Coronary artery (tissue), 2 donors: ENCODE measurements around the gene ITPK1.

Experiments
- DNase-seq: peaks from one replicate; pipeline ENCODE4 v3.0.0-alpha.2; 2017; ENCODE audit warnings: low spot score
- H3K27ac ChIP-seq, 2 donors: fragments of 200-600 bp; sonication (generic); one replicate each; pipeline ENCODE4 v1.5.1; 2016 to 2019
- H3K4me3 ChIP-seq: fragments of 200-600 bp; sonication (generic); 2 replicates; pipeline ENCODE4 v1.5.1; 2016; ENCODE audit warnings: mild to moderate bottlenecking, moderate library complexity
- CTCF ChIP-seq: fragments of 200-600 bp; sonication (generic); IDR thresholded peaks from one replicate; pipeline ENCODE4 v1.5.1; 2019; ENCODE audit warnings: antibody characterized with exemption

The ITPK1 gene

DNA sequence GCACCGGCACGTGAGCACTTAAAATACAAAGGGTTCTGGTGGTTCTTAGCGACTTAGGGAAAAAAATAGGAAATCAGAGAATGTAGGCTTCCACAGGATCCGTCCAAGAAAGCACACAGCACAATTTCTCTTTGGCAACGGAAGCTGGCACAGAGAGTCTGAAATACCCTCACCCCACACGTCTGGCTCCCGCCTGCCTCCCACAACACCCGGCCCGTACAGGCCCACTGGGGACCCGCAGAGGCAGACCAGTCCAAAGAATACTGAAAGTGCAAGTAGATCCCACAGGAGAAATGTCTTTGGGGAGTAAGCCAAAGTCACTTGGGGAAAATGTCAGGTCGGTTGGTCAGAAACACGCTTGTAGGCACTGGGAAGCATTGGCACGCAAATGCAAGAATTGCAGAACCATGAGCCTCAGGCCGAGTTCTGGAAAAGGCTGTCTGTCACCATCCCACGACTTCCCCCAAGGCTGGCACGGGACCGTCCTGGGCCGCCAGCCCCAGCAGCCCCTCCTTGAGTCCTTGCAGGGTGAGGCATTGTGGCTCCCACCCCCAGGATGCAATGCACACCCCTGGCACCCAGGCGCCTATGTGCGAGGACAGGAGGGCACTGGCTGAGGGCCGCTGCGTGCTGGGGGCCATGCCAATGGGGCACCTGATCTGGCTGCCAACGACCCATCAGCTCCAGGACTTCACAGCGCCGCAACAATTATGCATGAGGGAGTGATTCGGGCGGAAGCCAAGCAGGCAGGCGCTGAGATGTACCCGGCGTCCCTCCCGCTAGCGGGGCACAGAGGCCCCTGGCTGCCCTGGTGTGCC is 163.0 kb downstream of the ITPK1 start:
- no peak for TF ChIP-seq CTCF
- Histone ChIP-seq H3K27ac (peak overlapping the region; percentile 53 to 88), H3K4me3 (peak overlapping the region; percentile 41)
- peak; percentile 86 for DNase-seq

DNA sequence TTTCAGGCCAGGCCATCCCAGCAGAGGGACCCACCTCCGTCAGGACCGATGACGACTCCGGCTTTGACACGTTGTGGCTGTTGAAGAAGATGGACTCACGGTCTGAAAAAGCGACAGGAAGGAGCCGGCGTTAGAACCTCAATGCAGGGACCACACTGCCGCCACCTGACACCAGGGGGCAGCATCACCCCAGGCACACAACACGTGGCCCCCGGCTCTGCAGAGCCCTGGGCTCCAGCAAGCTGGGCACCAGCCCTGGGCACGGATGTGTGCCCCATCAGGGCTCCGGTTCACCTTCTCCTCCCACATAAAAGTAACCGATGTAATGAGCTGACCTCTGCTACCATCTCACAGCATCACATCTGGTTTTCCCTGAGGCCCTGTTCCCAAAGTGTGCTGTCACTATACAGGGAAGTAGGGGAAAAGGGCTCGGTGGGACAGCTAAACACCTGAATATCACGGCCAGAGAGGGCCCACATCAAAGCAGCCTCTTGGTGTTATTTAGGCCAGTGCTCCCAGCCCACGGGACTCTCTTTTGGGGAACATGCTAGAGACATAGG is 163.7 kb downstream of the ITPK1 start:
- peak; percentile 82 for DNase-seq
- peak overlapping the region; percentile 53 to 88 for H3K27ac ChIP-seq
- no peak overlapping the region for H3K4me3 ChIP-seq
- TF ChIP-seq CTCF: peak; percentile 95

DNA sequence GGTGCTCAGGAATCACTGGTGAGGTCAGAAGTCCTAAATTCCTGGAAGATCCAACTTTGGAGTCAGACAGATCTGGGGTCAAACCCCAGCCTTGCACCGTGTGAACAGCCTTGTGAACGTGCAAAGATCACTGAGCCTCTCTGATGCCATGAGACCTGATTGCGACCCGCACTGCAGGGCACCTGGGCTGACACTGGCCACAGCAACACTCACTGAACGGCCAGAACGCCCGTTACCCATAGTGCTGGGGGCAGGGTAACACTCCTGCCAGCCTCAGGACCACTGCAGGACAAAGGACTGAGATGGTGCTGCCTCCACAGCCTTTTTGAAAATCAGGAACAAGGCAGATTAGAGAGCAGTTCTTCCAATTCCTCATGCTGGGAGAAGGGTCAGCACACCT is 164.5 kb downstream of the ITPK1 start:
- H3K27ac ChIP-seq: peak overlapping the region; percentile 53 to 88

DNA sequence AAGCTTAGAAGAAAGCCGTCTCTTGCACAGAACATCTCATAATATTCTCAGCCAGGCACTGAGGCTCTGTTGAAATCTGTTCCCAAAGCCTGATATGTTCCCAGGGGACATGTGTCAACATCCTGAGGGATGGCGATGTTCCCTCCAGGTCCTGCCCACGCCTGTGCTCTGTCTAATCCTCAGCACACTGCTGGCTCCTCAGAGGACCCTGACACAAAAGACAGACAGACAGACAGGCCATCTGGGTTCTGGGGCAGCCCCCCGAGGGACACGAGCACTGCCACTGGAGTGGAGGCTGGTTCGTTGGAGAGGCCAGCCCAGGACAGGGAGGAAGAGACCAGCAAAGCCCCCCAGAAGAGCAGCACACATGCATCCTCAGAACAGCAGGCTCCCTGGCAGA is 165.0 kb downstream of the ITPK1 start:
- Histone ChIP-seq H3K27ac (peak overlapping the region; percentile 27 to 88), H3K4me3 (peak overlapping the region; percentile 15)
- no peak for TF ChIP-seq CTCF
- DNase-seq: no peak

More for the DNA sequence above, 164.5 kb downstream of the ITPK1 start:
- DNase-seq: no peak
- no peak for TF ChIP-seq CTCF
- H3K4me3 ChIP-seq: no peak overlapping the region

DNA sequence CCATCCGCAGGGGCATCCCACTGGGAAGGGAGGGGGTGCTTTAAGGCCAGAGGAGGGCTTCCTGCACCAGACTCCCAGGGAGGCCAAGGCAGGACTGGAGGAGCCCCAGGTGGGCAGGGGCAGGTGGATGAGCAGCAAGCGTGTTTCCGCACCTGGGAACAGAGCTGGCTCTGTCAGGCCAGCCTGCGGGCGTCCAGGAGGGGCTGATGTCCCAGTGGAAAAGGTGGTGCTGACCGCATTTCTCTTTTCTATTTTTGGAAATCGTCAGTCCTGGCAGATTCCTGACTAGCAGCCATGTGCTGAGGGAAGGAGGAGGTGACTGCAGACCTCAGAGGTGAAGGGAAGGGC is 165.6 kb downstream of the ITPK1 start:
- no peak for TF ChIP-seq CTCF

GRCh38 chr14:92949496-92950192 is 166.1 kb downstream of the ITPK1 start:
- H3K4me3 ChIP-seq: no peak overlapping the region
- no peak for DNase-seq
- TF ChIP-seq CTCF: no peak
- H3K27ac ChIP-seq: peak overlapping the region; percentile 27 to 88

More for the DNA sequence above, 165.6 kb downstream of the ITPK1 start:
- Histone ChIP-seq H3K27ac (peak overlapping the region; percentile 27 to 88), H3K4me3 (peak overlapping the region; percentile 15)
- DNase-seq: no peak
